GM19043 (cell line): ENCODE results near the gene ZNF283.
"Not testable (repeated sequence)": the region's sequence is repeated elsewhere in the genome, so short reads cannot be mapped to it uniquely, and the experiment has no call there.

Experiments used
- ATAC-seq: cut with Tn5 transposase; IDR thresholded peaks from one replicate; pipeline ENCODE4 v1.9.1; 2021; ENCODE audit warnings: low read depth; ENCODE audit not compliant: unreplicated experiment

The ZNF283 gene

DNA sequence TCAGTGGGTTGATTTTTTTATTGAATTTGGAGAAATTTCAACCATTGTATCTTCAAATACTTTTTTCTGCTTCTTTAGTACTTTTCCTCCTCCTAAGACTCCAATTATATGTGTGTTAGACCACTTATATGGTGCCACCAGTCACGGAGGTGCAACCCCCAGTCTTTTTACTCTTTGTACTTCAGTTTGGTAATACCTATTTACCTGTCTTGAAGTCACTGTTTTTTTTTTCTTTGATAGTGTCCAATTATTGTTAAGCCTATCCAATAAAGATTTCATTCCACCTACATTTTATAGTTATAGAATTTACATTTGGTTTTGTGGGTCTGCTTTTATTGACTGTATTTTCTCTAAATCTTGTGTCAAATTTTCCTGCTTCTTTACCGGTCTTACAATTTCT, 14.9 kb downstream of the ZNF283 start:
- ATAC-seq, result no peak

DNA sequence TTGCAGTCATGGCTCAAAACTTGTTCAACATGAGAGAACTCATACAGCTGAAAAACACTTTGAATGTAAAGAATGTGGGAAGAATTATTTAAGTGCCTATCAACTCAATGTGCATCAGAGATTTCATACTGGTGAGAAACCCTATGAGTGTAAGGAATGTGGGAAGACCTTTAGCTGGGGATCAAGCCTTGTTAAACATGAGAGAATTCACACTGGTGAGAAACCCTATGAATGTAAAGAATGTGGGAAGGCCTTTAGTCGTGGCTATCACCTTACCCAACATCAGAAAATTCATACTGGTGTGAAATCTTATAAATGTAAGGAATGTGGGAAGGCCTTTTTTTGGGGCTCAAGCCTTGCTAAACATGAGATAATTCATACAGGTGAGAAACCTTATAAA, 20.1 kb downstream of the ZNF283 start:
- ATAC-seq, result no peak

DNA sequence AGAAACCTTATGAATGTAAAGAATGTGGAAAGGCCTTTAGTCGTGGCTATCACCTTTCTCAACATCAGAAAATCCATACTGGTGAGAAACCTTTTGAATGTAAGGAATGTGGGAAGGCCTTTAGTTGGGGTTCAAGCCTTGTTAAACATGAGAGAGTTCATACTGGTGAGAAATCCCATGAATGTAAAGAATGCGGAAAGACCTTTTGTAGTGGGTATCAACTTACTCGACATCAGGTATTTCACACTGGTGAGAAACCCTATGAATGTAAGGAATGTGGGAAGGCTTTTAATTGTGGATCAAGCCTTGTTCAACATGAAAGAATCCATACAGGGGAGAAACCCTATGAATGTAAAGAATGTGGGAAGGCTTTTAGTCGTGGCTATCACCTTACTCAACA, 20.8 kb downstream of the ZNF283 start:
- ATAC-seq, result no peak

DNA sequence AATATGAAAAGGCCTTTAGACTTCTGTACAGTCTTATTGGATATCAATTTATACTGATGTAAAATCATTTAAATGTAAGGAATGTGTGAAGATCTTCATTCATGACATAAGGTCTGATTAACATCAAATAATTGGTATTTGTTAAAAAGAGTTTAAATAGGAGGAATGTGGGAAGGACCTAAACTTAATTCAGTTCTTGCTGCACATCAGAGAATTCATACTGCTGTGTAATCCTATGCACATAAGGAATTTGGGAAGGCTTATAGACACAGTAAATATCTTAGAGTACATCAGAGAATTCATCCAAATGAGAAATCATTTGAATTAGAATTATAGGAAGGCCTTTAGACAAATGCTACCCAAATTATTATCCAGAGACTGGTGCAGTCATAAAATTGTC, 21.7 kb downstream of the ZNF283 start:
- no peak for ATAC-seq

DNA sequence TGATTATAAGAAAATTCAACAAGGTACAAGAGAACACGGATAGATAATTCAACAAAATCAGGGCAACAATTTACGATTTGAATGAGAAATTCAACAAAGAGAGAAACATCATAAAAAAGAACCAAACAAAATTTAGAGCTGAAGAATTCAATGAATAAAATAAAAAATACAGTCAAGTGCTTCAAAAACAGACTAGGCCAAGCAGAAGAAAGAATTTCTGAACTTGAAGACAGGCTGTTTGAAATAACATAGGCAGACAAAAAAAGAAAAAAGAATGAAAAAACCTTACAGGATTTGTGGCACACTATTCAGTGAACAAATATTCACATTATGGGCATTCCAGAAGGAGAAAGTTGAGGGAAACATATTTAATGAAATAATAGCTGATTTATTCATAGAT, 31.1 kb downstream of the ZNF283 start:
- no peak for ATAC-seq

GRCh38 chr19:43866923-43867322, 39.8 kb downstream of the ZNF283 start:
- not testable (repeated sequence) for ATAC-seq

DNA sequence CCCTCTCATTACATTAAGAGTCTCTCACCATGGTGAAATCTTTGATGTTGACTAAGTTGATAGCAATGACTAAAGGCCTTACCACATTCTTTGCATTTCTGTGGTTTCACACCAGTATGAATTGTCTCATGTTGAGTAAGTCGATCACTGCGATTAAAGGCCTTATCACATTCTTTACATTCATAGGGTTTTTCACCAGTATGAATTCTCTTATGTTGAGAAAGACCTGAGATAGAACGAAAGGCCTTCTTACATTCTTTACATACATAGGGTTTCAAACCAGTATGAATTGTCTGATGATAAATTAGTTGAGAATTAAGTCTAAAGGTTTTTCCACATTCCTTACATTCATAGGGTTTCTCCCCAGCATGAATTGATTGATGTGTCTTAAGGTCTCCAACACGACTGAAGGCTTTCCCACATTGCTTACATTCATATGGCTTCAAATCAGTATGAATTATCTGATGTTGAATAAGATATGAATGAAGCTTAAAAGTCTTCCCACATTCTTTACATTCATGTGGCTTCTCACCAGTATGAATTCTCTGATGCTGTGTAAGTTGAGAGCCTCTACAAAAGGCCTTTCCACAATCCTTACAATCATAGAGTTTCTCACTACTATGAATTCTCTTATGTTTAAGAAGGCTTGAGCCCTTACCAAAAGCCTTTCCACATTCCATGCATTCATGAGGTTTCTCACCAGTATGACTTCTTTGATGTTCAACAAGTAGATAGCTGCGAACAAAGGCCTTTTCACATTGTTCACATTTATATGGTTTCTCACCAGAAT, 45.6 kb downstream of the ZNF283 start:
- ATAC-seq, result no peak

GRCh38 chr19:43880483-43880882, 53.4 kb downstream of the ZNF283 start:
- ATAC-seq, result no peak

DNA sequence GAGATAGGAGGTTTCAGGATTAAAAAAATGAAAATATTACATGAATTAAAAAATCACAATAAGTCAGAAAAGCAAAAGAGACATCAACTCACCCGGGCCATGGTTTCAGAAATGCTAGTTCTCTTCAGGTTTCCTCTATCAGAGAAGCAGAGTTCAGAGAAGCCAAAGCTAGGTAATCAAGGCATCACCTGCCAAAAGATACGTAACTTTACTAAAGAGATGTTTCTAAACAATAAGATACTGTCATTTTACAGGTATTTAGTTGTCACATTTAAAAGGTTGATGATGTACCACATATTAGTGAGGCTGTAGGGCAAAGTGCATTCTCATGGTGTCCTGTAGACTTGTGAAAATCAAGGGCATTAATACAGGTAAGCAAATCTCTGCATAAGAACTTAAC, 56.7 kb downstream of the ZNF283 start, which contains the start of gene ZNF404:
TSS of gene ZNF404 (minus strand) at position 101 of the 400 bp plus-strand sequence.
- ATAC-seq, result no peak

GRCh38 chr19:43895727-43896308, 68.7 kb downstream of the ZNF283 start:
- ATAC-seq, result no peak
